ENCODE data around the gene THSD1.
"Not testable (repeated sequence)": the region's sequence is repeated elsewhere in the genome, so short reads cannot be mapped to it uniquely, and the experiment has no call there.

THSD1 gene

DNA sequence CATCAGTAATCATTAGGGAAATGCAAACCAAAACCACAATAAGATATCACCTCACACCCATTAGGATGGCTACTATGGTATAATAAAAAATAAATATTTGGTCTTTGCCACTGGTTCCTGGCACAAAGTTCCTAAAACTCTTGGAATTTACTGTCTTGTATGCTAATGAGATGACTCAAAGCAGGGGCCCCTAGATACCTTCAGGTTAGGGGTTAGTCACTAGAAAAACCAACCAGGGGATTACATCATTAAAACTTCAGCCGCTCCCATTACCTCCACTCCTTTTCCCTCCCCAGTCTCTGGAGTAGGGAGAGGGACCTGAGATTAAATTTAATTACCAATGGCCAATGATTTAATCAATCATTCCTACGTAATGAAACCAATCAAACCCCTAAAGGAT lies 49.6 kb downstream of the THSD1 start:
- DNase-seq (ENCODE audit: low spot score): no peak

DNA sequence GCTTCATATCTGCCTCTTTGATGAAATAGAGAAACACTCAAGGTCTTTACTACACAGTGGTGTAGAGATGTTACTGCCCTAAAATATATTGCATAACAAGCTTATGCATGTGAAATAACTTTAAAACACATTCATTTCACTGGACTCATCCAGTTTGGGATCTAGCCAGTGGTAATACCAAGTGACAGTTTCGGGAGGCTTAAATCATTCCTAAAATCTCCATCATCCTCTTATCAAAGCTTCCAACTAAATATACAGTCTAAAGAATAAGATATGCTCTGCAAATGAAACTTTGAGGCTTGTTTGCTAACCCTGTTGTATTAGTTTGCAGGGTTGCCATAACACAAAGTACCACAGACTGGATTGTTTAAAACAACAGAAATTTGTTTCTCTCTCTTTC lies 52.8 kb downstream of the THSD1 start:
- DNase-seq (ENCODE audit: low spot score): peak; percentile 55

DNA sequence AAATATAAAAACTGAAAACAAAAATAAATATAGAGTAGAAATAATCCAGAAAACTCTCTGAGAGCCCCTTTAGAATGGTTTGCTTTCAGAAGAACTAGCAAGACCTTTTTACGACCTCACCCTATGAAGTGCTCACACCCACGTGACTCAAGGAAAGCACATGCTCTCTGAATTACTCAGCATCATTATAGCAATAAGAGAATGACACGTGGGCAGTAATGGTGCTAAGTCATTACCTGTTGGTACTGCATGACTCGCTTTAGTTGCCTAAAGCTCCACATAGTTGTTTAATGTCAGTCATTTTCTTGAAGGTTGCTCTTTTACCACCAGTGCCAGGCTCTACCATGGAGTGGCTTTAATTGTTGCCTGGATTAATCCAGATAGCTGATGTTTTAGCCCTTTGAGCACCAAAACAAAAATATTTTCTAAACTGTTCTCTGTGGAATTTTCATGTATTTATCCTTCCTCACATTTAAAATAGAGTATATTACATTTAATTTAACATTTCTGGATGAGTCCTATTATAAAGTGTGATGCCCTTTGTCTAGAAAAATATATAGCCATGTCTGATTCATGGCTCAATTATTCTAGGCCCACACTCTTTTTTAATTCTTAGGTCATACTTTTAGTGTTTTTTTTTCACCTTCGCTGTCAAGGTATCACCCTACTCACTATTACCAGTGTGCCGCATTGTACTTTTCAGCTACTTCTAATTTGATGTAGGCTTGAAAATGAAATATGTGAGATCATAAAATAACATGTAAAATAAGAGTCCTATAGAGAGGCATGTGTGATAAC lies 56.8 kb downstream of the THSD1 start:
- peak; percentile 44 for DNase-seq (ENCODE audit: low spot score)

DNA sequence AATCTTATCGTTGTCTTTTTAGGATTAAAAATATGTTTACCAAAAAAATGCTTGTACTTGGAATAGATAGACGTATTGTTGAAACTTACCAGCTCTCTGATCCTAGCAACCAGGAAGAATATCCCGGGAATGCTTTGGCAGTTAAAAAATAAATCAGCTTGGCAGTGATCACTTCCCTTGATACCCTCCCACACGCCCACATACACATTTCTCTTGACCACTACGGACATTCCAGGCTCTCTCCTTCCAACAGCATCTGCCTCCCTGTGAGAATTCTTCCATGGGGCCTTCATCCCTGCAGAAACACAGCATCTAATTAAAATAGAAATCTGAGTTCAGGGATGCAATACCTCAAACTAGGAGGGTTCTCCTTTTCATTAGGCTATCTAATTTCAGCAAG lies 57.9 kb downstream of the THSD1 start:
- peak; percentile 67 for DNase-seq (ENCODE audit: low spot score)

DNA sequence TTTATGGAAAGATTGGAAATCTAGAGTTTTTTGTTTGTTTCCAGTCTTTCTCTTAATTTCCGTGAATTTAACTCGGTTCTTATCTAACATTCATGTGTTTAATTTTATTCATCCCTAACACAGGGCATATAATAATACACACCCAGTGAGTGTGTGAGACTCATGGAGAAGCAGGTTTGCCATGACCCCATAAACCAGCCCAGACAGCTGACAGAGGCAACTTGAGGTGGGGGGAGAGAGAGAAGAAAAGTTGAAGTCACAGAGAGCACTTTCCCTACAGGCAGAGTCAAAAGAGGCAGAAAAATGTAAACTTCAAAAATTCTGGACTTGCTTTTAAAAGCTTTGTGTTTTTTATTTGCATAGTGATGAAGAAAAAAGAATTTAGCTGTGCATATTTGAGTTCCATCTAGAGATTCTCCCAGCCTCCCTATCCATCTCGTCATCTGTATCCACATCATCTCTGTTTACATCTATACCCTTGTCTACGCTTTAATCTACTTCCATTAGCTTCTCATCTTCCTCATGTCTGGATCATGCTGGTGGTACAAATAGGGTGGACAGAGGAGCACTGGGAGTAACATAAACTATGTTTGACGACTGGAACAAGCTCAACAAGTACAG lies 60.2 kb downstream of the THSD1 start:
- no peak for DNase-seq (ENCODE audit: low spot score)

DNA sequence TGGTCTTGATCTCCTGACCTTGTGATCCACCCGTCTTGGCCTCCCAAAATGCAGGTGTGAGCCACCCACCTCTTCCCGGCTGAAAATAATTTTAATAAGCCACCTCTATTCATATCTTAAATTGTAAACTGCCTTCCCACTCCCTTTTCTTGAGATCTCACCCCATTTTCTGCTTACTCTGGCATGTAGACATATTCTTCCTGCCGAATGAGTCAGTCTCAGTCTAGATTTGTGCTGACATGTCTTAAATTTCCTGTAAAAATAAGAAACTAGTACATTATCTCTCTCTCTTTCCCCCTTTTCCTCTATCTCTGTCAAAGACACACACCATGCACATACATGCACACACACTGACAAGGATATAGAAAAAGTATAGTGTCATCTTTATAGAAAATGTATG lies 60.9 kb downstream of the THSD1 start:
- no peak for DNase-seq (ENCODE audit: low spot score)

DNA sequence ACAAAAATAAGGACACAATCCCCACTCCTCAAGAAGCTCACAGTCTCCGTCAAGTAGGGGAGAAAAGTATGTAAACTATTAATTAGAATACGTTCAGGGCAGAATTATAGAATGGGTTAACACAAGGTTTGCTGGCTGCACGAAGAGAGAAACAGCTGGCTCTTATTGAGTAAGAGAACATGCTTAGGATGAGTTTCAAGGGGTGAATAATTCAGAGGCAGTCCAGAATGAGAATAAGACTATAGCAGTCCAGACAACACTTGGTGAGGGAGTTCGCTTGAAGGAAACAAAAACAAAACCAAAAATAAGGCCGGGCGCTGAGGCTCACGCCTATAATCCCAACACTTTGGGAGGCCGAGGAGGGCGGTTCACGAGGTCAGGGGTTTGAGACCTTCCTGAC lies 61.9 kb downstream of the THSD1 start:
- no peak for DNase-seq (ENCODE audit: low spot score)

DNA sequence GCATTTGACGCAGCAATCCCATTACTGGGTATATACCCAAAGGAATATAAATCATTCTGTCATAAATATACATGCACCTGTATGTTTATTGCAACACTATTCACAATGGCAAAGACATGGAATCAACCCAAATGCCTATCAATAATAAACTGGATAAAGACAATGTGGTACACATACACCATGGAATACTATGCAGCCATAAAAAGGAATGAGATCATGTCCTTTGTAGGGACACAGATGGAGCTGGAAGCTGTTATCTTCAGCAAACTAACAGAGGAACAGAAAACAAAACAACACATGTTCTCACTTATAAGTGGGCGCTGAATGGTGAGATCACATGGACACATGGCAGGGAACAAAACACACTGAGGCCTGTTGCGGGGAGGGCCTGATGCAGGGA lies 63.8 kb downstream of the THSD1 start:
- DNase-seq (ENCODE audit: low spot score): not testable (repeated sequence)

DNA sequence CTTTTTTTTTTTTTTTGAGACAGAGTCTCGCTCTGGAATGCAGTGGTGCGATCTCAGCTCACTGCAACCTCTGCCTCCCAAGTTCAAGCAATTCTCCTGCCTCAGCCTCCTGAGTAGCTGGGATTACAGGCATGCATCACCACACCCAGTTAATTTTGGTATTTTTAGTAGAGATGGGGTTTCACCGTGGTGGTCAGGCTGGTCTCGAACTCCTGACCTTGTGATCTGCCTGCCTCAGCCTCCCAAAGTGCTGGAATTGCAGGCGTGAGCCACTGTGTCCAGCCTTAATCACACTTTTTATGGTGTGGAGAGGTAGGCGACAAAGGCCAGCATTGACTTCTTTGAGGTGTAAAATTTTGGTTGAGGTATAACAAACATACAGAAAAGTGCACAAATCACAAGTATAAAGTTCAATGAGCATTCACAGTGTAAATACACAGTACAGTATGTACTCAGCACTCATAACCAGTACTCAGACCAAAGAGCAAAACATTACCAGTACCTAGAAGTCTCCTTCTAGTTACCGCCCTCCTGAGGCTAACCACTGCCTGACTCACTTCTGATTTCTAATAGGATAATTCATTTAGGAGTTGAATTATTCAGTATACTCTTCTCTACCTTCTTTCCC lies 68.0 kb downstream of the THSD1 start:
- not testable (repeated sequence) for DNase-seq (ENCODE audit: low spot score)

DNA sequence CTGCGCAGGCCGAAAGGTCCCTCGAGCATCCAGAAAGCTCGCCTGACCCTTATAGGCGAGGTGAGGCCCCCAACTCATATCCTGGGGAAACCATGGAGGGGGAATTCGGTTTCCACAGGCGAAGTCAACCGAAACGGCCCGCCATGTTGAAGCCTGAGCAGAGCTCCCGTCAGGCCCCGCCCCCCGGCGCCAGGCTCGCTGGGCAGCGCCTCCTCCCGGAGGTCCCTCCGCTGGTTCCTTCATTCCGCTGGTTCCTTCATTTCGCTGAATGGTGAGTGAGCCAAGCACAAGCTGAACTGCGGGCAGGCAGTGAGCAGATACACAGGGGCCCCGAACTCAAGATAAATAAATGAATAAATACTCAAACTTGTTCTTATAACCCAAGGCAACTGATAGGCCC lies 71.9 kb downstream of the THSD1 start:
- not testable (repeated sequence) for DNase-seq (ENCODE audit: low spot score)

DNA sequence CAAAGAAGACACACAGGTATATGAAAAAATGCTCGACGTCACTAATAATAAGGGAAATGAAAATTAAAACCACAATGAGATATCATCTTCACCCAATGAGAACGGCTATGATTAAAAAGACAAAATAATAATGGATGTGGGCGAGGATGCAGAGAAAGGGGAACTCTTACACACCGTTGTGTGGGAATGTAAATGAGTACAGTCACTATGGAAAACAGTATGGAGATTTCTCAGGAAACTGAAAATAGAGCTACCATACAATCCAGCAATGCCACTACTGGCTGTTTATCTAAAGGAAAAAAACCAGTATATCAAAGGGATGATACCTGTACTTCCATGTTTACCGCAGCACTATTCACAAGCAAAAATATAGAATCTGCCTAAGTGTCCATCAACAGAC lies 74.1 kb downstream of the THSD1 start:
- not testable (repeated sequence) for DNase-seq (ENCODE audit: low spot score)
